Neuronal stem cell (in vitro differentiated cells): Measurements from ENCODE around the gene RFT1.
"Not testable (repeated sequence)": the region's sequence is repeated elsewhere in the genome, so short reads cannot be mapped to it uniquely, and the experiment has no call there.

Experiments used
- DNase-seq: peaks from one replicate; pipeline ENCODE4 v3.0.0-alpha.2; 2013; ENCODE audit warnings: low spot score
- H2AFZ ChIP-seq: one replicate; pipeline ENCODE4 v1.6.1; 2013; ENCODE audit warnings: mild to moderate bottlenecking, low read length, inconsistent platforms
- H2AK5ac ChIP-seq: 2 replicates; pipeline ENCODE4 v1.6.1; 2013; ENCODE audit warnings: low read depth, mild to moderate bottlenecking, inconsistent platforms, low read length, moderate library complexity, mixed read lengths
- H2BK120ac ChIP-seq: 2 replicates; pipeline ENCODE4 v1.6.1; 2013; ENCODE audit warnings: low read depth, mild to moderate bottlenecking, inconsistent platforms, low read length, moderate library complexity, mixed read lengths
- H2BK12ac ChIP-seq: one replicate; pipeline ENCODE4 v1.6.1; 2013; ENCODE audit warnings: low read length, inconsistent platforms
- H2BK15ac ChIP-seq: 2 replicates; pipeline ENCODE4 v1.6.1; 2013; ENCODE audit warnings: mild to moderate bottlenecking, low read length, inconsistent platforms, mixed read lengths
- H2BK5ac ChIP-seq: one replicate; pipeline ENCODE4 v1.6.1; 2013; ENCODE audit warnings: inconsistent platforms, mild to moderate bottlenecking, low read length, moderate library complexity
- H3K14ac ChIP-seq: one replicate; pipeline ENCODE4 v1.6.1; 2013; ENCODE audit warnings: low read length, inconsistent platforms
- H3K18ac ChIP-seq: 2 replicates; pipeline ENCODE4 v1.6.1; 2013; ENCODE audit warnings: low read length, inconsistent platforms
- H3K23ac ChIP-seq: 2 replicates; pipeline ENCODE4 v1.6.1; 2013; ENCODE audit warnings: low read depth, mild to moderate bottlenecking, mixed read lengths, low read length, inconsistent platforms; ENCODE audit not compliant: poor library complexity
- H3K27ac ChIP-seq: replicated peaks from 3 replicates; pipeline ENCODE4 v1.5.1; 2013; ENCODE audit warnings: low read length, inconsistent platforms
- H3K27me3 ChIP-seq, 3 experiments: 2 replicates each; pipeline ENCODE4 v1.6.1; 2013; ENCODE audit warnings: low read length in 3 of 3, mild to moderate bottlenecking in 2 of 3, inconsistent platforms in 1 of 3, low read depth in 1 of 3, mixed read lengths in 1 of 3, moderate library complexity in 1 of 3; ENCODE audit not compliant: control insufficient read depth in 3 of 3, insufficient read depth in 3 of 3
- H3K36me3 ChIP-seq, 2 donors: replicated peaks in 1 of 2; 2 replicates each; pipeline ENCODE4 v1.6.1; 2013; ENCODE audit warnings: low read length in 2 of 2; ENCODE audit not compliant: control insufficient read depth in 2 of 2, insufficient read depth in 2 of 2
- H3K4ac ChIP-seq: 2 replicates; pipeline ENCODE4 v1.6.1; 2013; ENCODE audit warnings: inconsistent platforms, mild to moderate bottlenecking, low read length, moderate library complexity
- H3K4me1 ChIP-seq, 2 donors: 1 replicate in 1 of 2; 2 replicates in 1 of 2; pipeline ENCODE4 v1.6.1; 2013; ENCODE audit warnings: low read length in 2 of 2, low read depth in 1 of 2; ENCODE audit not compliant: control insufficient read depth in 2 of 2, insufficient read depth in 1 of 2
- H3K4me2 ChIP-seq: one replicate; pipeline ENCODE4 v1.6.1; 2013; ENCODE audit warnings: mild to moderate bottlenecking, low read length, inconsistent platforms; ENCODE audit not compliant: insufficient read depth, poor library complexity, severe bottlenecking
- H3K4me3 ChIP-seq, 2 donors: 2 replicates each; pipeline ENCODE4 v1.5.1; 2013; ENCODE audit warnings: low read length in 2 of 2, mild to moderate bottlenecking in 2 of 2, inconsistent platforms in 1 of 2, moderate library complexity in 1 of 2
- H3K79me1 ChIP-seq: one replicate; pipeline ENCODE4 v1.6.1; 2013; ENCODE audit warnings: low read depth, mild to moderate bottlenecking, inconsistent platforms, low read length, moderate library complexity
- H3K9ac ChIP-seq: one replicate; pipeline ENCODE4 v1.6.1; 2013; ENCODE audit warnings: mild to moderate bottlenecking, low read depth, low read length, inconsistent platforms; ENCODE audit not compliant: poor library complexity
- H3K9me3 ChIP-seq, 2 donors: replicated peaks in 1 of 2; 2 replicates each; pipeline versions ENCODE3 to v1.6.1; 2013; ENCODE audit warnings: low read length in 2 of 2, mild to moderate bottlenecking in 2 of 2, inconsistent platforms in 1 of 2, low read depth in 1 of 2, mixed read lengths in 1 of 2, moderate library complexity in 1 of 2; ENCODE audit not compliant: control insufficient read depth in 2 of 2, insufficient read depth in 1 of 2
- H4K8ac ChIP-seq: one replicate; pipeline ENCODE4 v1.6.1; 2013; ENCODE audit warnings: low read depth, mild to moderate bottlenecking, inconsistent platforms, low read length, moderate library complexity
- H4K91ac ChIP-seq: one replicate; pipeline ENCODE4 v1.6.1; 2013; ENCODE audit warnings: low read length, low read depth, mild to moderate bottlenecking, inconsistent platforms; ENCODE audit not compliant: poor library complexity
- WGBS, 2 donors: extraction: QIAGEN DNeasy Blood & Tissue Kit; methylation state at CpG; one replicate each; pipeline ENCODE4 v1.1.7; 2013; ENCODE audit warnings: missing lambda C conversion rate in 2 of 2, mixed read lengths in 1 of 2; ENCODE audit not compliant: insufficient read length in 2 of 2, insufficient replicate concordance in 1 of 2; ENCODE audit errors: extremely low coverage in 2 of 2; 5-methylcytosine and 5-hydroxymethylcytosine counted together

Gene RFT1

GRCh38 chr3:53054233-53054632 lies 76.0 kb downstream of the RFT1 start:
- H2BK5ac ChIP-seq, H2AK5ac ChIP-seq, H3K27ac ChIP-seq, H3K4me3 ChIP-seq, H3K18ac ChIP-seq, H3K9ac ChIP-seq, H3K79me1 ChIP-seq, H4K8ac ChIP-seq, H2BK15ac ChIP-seq, H2BK120ac ChIP-seq, H3K4me2 ChIP-seq, H3K4me1 ChIP-seq, H3K14ac ChIP-seq, H2BK12ac ChIP-seq, H3K4ac ChIP-seq, H3K27me3 ChIP-seq, H3K23ac ChIP-seq, DNase-seq, H2AFZ ChIP-seq, H3K36me3 ChIP-seq, H3K9me3 ChIP-seq, H4K91ac ChIP-seq: not testable (repeated sequence)
- WGBS, 2 donors = no CpG with 5 or more reads among the region's 7 CpGs

GRCh38 chr3:53051929-53052328 lies 78.3 kb downstream of the RFT1 start:
- Histone ChIP-seq H3K9ac (no peak overlapping the region), H3K27me3 (peaks cover 0 to 12% (median 4%) of the 10 kb centered on the region in 3 experiments), H2AFZ (no peak overlapping the region), H3K14ac (no peak overlapping the region), H3K4me1 (no peaks in the 10 kb centered on the region), H3K9me3 (peaks cover 0 to 1% of the 10 kb centered on the region in 2 donors), H3K79me1 (no peaks in the 10 kb centered on the region), H3K27ac (no peak overlapping the region), H3K18ac (no peak overlapping the region), H2BK15ac (no peak overlapping the region), H2BK5ac (no peak overlapping the region), H3K36me3 (no peaks in the 10 kb centered on the region), H3K4me3 (no peak overlapping the region), H3K4ac (no peak overlapping the region), H4K8ac (no peak overlapping the region), H2BK12ac (no peak overlapping the region), H2BK120ac (no peak overlapping the region), H2AK5ac (no peak overlapping the region), H3K23ac (no peak overlapping the region), H3K4me2 (no peak overlapping the region), H4K91ac (no peak overlapping the region)
- DNase-seq = no peak
- no CpG with 5 or more reads among the region's 2 CpGs for WGBS, 2 donors

GRCh38 chr3:53049987-53050386 lies 80.2 kb downstream of the RFT1 start:
- no peak overlapping the region for H3K9ac ChIP-seq
- H3K9me3 ChIP-seq = peaks cover 0 to 1% of the 10 kb centered on the region in 2 donors
- H3K4me2 ChIP-seq = no peak overlapping the region
- H3K18ac ChIP-seq = no peak overlapping the region
- no peak overlapping the region for H2AK5ac ChIP-seq
- H3K4ac ChIP-seq = no peak overlapping the region
- no peak overlapping the region for H2BK120ac ChIP-seq
- DNase-seq = no peak
- no peak overlapping the region for H3K23ac ChIP-seq
- no peak overlapping the region for H3K14ac ChIP-seq
- no peak overlapping the region for H4K91ac ChIP-seq
- peaks cover 0 to 20% (median 13%) of the 10 kb centered on the region in 3 experiments for H3K27me3 ChIP-seq
- no peak overlapping the region for H2BK12ac ChIP-seq
- no peak overlapping the region for H3K4me3 ChIP-seq
- H2BK5ac ChIP-seq = no peak overlapping the region
- H4K8ac ChIP-seq = no peak overlapping the region
- H2AFZ ChIP-seq = no peak overlapping the region
- H3K79me1 ChIP-seq = no peaks in the 10 kb centered on the region
- no peak overlapping the region for H3K27ac ChIP-seq
- no peak overlapping the region for H2BK15ac ChIP-seq
- H3K4me1 ChIP-seq = no peaks in the 10 kb centered on the region
- no peaks in the 10 kb centered on the region for H3K36me3 ChIP-seq
- WGBS, 2 donors = no CpG with 5 or more reads among the region's 8 CpGs

- no peak overlapping the region for H2BK15ac ChIP-seq
- H3K4ac ChIP-seq = no peak overlapping the region
- no peaks in the 10 kb centered on the region for H3K79me1 ChIP-seq
- no peak overlapping the region for H2AK5ac ChIP-seq
- no peak overlapping the region for H2BK5ac ChIP-seq
- no peaks in the 10 kb centered on the region for H3K36me3 ChIP-seq
- peak overlapping the region; percentile 34 for H3K9ac ChIP-seq
- H3K27me3 ChIP-seq = peaks cover 0 to 20% (median 13%) of the 10 kb centered on the region in 3 experiments
- peaks cover 0 to 1% of the 10 kb centered on the region in 2 donors for H3K9me3 ChIP-seq
- H4K91ac ChIP-seq = no peak overlapping the region
- peak overlapping the region; percentile 99 for H2AFZ ChIP-seq
- peak overlapping the region; percentile 6 for H3K14ac ChIP-seq
- WGBS, 2 donors = no CpG with 5 or more reads among the region's 113 CpGs
- H3K4me2 ChIP-seq = peak overlapping the region; percentile 86
- peak overlapping the region; percentile 67 to 98 for H3K4me3 ChIP-seq
- peak overlapping the region; percentile 91 for H3K18ac ChIP-seq
- no peak overlapping the region for H3K27ac ChIP-seq
- H2BK12ac ChIP-seq = peak overlapping the region; percentile 58
- peaks cover 2 to 3% of the 10 kb centered on the region in 2 donors for H3K4me1 ChIP-seq
- H2BK120ac ChIP-seq = no peak overlapping the region
- DNase-seq = peak; percentile 52
- no peak overlapping the region for H4K8ac ChIP-seq
- peak overlapping the region; percentile 77 for H3K23ac ChIP-seq
Observed at GRCh38 chr3:53046171-53047170, 83.8 kb downstream of the RFT1 start.
